ENCODE results near the gene GNG14.

GRCh38 chr19:12675399-12675798 is 12.4 kb upstream of the GNG14 start:
- TF ChIP-seq, protein P1, sequence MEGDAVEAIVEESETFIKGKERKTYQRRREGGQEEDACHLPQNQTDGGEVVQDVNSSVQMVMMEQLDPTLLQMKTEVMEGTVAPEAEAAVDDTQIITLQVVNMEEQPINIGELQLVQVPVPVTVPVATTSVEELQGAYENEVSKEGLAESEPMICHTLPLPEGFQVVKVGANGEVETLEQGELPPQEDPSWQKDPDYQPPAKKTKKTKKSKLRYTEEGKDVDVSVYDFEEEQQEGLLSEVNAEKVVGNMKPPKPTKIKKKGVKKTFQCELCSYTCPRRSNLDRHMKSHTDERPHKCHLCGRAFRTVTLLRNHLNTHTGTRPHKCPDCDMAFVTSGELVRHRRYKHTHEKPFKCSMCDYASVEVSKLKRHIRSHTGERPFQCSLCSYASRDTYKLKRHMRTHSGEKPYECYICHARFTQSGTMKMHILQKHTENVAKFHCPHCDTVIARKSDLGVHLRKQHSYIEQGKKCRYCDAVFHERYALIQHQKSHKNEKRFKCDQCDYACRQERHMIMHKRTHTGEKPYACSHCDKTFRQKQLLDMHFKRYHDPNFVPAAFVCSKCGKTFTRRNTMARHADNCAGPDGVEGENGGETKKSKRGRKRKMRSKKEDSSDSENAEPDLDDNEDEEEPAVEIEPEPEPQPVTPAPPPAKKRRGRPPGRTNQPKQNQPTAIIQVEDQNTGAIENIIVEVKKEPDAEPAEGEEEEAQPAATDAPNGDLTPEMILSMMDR (conservative IDR thresholded peaks at IDR 0.05; ENCODE audit: low read depth, low read length) = no peak
- no peak for TF ChIP-seq USF2 (IDR thresholded peaks at IDR 0.05; ENCODE audit: low read depth, low read length)
- no peak for TF ChIP-seq CEBPB (IDR thresholded peaks at IDR 0.05; ENCODE audit: low read depth, low read length)
- TF ChIP-seq POLR2A (IDR thresholded peaks at IDR 0.05; ENCODE audit: low read depth, low read length) = no peak

Data from IMR-90 (cell line).